GM18520 (cell line): ENCODE results near the gene CHCHD3.

Source experiments
- ATAC-seq: cut with Tn5 transposase; IDR thresholded peaks from one replicate; pipeline ENCODE4 v1.9.1; 2021; ENCODE audit not compliant: unreplicated experiment

CHCHD3 gene

DNA sequence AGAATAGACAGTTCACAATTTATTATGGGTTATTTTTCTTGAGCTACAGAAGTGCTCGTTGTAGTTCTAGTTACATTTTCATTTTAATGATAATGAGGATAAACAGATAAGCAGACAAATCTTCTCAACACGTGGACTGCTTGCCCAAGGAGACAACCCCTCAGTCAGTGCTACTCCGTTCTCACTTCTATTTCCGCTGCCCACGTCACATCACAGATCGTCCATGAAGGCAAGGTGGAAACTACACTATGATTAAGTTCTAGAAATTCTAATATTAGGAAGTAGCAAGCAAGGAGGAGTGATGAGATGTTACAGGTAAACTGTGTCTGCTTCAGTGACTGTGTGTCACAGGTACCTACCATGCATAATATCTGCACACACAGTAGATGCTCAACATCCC, 210.5 kb downstream of the CHCHD3 start:
- ATAC-seq: no peak

GRCh38 chr7:132869166-132869861, 212.6 kb downstream of the CHCHD3 start:
- ATAC-seq: no peak

- ATAC-seq: no peak
Observed at GRCh38 chr7:132866551-132866950, 215.3 kb downstream of the CHCHD3 start.

DNA sequence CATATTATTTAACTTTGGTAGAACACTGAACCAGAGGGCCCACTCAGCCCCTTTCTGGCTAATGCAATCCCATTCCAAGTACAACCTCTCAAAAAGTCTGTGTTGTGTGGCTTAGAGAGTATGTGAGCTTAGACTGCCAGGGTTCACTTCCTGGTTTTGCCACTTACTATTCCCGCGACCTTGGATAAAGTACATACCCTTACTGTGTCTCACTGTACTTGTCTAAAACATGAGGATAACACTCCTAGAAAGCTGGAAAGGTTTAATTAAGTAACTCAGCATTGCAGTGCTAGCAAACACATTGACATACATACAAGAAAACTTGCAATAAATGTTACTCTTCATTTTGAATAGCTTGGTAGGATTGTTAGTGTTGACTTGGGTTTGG, 215.8 kb downstream of the CHCHD3 start:
- ATAC-seq: no peak

GRCh38 chr7:132865366-132866143, 216.3 kb downstream of the CHCHD3 start:
- no peak for ATAC-seq

- ATAC-seq: no peak
Observed at GRCh38 chr7:132861940-132862554, 219.8 kb downstream of the CHCHD3 start.

DNA sequence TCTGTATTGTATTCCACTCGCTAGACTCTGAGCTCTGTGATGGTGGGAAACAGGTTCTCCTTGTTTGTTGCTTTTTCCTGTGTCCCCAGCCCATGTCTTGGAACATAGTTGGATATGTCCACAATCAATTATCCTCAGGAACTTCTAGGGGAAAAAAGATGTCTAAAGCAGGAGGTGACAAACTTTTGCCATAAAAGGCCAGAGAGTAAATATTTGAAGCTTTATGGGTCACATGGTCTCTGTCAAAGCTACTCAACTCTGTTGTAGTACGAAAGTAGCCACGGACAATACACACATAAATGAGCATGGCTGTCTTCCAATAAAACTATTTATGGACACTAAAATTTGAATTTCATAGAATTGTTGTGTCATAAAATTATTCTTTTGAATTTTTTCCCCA, 220.5 kb downstream of the CHCHD3 start:
- no peak for ATAC-seq

DNA sequence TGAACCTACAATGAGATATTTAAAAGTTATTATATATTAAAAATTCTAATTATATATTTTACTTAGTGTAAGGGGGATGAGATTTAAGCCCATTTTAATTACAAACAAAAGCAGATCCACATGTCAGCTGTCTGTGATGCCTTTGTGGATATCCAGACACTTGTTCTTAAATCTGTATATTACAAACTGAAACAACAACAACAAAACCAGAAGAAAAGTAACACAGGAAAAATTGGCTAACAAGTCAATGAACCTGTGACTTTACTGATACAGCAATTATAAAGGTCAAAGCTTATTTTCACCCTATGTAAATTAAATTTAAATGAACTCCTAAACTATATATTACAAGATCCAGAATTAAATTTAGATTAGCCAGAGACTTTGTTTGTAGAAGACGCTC, 222.7 kb downstream of the CHCHD3 start:
- ATAC-seq: no peak

DNA sequence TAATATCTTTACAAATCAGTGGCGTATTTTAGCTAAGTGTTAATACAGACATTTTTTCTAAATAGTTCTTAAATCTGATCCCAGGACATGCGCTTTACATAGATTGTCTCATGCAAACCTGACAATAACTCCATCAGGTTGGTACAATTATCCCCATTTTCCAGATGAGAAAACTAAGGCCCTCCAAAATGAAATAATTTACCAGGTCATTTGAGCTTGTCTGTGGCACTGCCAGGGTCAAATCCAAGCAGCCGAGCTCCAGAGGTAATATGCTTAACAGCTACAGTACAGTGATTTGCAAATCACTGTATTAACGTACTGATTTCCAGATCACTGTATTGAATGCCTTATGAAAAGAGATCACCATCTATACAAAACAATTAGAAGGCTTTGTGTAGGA, 223.1 kb downstream of the CHCHD3 start:
- no peak for ATAC-seq

- no peak for ATAC-seq
Observed at GRCh38 chr7:132858251-132858650, 223.6 kb downstream of the CHCHD3 start.

DNA sequence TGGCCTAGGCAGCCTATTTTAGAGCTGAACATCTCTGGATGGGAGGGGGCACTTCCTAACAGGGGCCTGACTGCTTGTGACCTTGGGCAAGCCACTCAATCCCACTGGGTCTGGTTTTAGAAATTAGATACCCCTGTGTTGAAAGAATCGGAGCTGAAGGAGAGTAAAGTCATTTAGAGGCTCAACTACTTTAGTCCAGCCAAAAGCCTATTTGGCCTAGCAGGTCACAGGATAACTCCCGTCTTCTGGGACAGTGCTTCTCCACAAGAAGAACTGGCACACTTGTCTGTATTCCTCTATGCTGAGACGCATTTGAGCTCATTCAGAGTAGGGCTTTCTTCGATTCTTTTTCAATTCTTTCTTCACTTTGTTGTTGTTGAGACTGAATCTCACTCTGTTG, 224.2 kb downstream of the CHCHD3 start:
- ATAC-seq: no peak

DNA sequence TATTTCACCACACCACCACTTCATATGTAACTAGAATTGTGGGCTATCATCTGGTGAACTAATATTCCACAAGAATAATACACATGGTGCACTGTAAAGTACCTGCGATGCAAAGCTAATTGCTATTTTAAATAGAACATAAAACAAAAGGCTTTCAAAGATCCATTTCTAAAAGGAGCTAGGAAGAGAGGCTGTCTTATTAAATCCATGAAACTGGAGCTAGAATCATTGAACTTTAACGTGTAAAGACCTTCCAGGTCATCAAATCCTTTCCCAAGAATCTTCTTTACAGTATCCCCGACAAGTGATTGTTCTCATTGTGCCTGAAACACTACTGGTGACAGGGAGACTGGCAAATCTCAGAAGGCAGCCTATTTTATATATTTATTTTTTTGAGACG, 224.9 kb downstream of the CHCHD3 start:
- ATAC-seq: no peak

DNA sequence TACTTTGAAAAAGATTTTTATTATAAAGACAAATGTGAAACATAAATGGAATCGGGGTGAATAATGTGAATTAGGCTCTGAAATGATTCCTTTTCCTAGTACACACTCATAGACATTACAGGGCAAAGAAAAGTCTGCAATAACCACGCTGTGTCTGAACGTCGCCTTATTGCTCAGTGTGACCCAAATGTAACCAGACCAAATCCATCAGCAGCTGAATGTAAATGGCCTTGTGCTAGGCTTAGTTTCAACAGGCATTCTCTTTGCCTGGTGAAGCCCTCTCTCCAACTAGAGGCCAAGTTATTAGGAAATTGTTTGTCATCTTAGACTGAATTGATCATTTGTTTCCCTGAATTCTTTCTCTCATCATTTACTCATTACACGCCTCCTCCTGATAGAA, 225.5 kb downstream of the CHCHD3 start:
- no peak for ATAC-seq

DNA sequence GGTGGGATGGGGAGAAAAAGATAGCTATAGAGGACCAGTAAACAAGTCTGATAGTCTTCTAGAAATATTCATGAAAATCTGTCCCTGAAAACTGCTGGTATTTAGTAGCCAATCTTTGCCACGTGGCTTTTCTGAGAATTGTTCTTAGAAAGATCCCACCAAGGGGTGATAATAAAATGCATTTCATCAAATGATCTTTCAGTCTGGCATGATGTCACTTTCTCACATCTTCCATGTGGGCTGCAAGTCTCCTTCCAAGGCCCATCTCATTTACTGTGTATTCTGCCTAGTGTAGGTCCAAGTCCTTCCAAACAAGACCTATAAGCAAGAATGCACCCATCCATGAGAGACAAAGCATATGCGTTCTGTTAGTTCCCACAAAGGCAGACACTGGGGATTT, 226.0 kb downstream of the CHCHD3 start:
- no peak for ATAC-seq

DNA sequence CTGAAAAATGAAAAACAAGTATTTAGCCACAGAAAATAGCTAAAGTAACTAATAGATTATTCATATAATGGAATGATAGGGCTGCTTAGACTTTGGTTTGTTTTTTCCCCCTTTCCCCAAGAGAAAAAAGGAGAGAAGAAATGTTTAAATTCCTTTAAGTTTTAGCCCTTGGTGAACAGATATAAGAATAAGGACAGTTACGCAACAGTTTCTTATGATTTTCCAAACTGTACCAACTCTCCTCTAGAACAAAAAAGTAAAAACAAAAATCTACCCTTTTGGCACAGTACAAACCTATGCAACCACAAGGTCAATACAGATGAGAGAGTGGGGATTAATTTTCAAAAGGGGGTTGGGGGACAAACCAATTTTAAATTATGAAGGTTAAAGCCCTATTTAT, 227.7 kb downstream of the CHCHD3 start:
- no peak for ATAC-seq

DNA sequence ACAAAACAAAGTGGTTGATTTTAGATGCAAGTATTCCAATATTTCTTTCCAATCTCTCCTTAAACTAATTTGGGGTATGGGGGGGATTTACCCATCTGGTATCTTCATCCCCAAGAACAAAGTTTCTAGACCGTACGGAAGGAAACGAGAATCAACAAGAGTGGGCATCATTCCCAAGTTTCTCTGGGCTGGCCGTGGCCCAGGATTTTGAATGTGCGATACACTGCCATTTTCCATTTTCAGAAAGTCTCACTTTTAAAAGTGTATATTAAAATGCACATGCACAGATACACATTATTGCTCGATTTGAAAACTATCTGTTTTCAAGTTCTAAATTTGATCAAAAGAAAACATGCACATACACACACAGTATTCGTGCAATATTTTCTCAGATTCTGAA, 234.5 kb downstream of the CHCHD3 start:
- ATAC-seq: no peak

GRCh38 chr7:132846086-132846485, 235.8 kb downstream of the CHCHD3 start:
- ATAC-seq: no peak

- ATAC-seq: no peak
Observed at GRCh38 chr7:132842478-132842877, 239.4 kb downstream of the CHCHD3 start.

DNA sequence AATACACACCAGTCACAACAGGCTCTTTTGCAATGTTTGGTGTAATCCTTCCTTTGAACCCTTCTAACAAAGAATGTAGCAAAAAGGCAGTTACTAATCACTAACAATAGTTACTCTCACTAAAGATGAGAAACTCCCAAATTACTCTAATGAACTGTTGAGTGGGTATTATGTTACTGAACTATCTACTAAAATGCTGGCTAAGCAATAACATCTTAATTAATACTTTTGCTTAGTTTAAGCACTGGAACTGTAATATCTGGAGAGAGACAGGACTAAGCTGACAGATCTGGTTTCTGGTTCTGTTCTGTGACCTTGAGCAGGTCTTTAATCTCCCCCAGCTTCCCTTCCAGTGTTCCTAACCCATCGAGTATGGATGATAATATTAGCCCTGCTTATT, 241.7 kb downstream of the CHCHD3 start:
- no peak for ATAC-seq

GRCh38 chr7:132838313-132838712, 243.6 kb downstream of the CHCHD3 start:
- ATAC-seq: no peak

DNA sequence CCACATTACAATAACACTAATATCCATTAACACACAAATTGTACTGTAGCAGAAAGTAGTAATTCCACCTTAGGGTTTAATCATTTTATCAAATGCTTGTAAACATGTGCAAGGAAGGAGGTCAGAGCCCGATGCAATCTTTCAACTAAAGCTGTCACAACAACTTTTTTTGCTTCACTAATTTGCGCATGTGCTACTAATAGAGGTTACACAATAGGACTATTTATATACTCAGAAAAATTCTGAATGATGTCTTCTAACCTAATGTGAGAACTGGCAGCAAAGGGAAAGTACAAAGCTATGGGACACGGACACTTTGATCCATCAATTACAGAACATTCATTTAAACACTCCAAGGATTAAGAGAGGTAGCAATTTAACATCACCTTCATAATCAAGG, 244.4 kb downstream of the CHCHD3 start:
- no peak for ATAC-seq

GRCh38 chr7:132836746-132837145, 245.1 kb downstream of the CHCHD3 start:
- ATAC-seq: no peak
